ENCODE data around the gene CD6. TPM values are rescaled to one million over a fixed set of nuclear protein-coding genes. Genes with fewer than 3 reads are reported as not detected.
A peak's percentile ranks its signal among the peaks of the same experiment; 100 is the strongest.

Gene CD6
- total and polyA plus RNA-seq, 10 of the 15 experiments (the other 5 are each of a cell fraction or from before 2014, with no cell fraction given), result 0.37 to 17.6 (median 6.2) TPM

DNA sequence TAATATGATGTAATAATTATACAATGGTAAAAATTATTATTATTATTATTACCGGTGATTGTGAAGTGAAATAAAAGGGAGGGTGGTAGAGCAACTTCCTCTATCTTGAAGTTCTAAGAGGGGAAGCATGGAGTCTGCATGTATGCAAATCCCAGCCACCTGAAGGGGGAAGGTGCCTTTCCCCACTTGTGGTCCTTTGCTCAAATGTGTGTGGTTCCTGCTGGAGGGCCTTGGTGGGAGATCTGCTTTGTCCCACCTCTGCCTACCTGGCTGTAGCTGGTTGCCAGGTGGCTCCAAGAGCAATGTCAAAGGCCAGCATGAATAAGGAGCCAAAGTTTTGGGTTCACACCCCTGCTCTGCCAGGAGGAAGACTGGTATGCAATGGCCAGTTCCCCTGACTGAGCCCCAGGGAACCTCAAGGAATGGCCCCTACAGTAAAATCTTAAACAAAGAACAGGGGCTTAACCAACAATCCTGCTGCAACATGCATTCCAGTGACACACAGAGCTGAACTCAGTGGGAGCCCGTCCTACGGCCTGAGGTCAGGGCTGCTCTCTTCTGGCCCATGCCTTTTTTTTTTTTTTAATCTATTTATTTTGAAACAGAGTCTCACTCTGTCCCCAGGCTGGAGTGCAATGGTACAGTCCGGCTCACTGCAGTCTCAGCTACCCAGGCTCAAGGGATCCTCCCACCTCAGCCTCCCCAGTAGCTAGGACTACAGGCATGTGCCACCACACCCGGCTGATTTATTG lies 38.7 kb upstream of the CD6 start:
- ChIA-PET RAD21 (ENCODE audit: unreplicated experiment) (interaction anchor here (1.1 to 1.9 kb wide), 2 partner anchors 17 to 209 kb away, joined by 3 to 14 read pairs; no protein-coding TSS in a partner anchor), SMC1A (ENCODE audit: uncharacterized antibody, unreplicated experiment) (interaction anchor here (1.2 to 2.6 kb wide), 6 partner anchors 12 to 29 kb away, joined by 3 to 19 read pairs (median 4); partner anchors contain the start of gene TMEM109), CTCF (interaction anchor here (1.9 kb wide), 1 partner anchor 33 kb away, joined by 7 read pairs; no protein-coding TSS in a partner anchor), POLR2A (interaction anchor here (0.6 to 1.7 kb wide), 2 partner anchors 22 to 290 kb away, joined by 3 to 5 read pairs; no protein-coding TSS in a partner anchor)
- Histone ChIP-seq H3K4me3 (no peak overlapping the region), H3K27me3 (replicated peaks in 1 of 2; ENCODE audit: control insufficient read depth in 2 of 2, insufficient read depth in 2 of 2, low read length in 1 of 2) (no peaks in the 10 kb centered on the region), H2AFZ (ENCODE audit: control insufficient read depth, low read depth, low read length) (no peak overlapping the region), H3K27ac (ENCODE audit: control insufficient read depth, insufficient read depth) (no peak overlapping the region), H3K9me3 (replicated peaks; ENCODE audit: control insufficient read depth, insufficient read depth, low read length) (no peaks in the 10 kb centered on the region), H4K20me1 (ENCODE audit: control insufficient read depth, insufficient read depth) (no peaks in the 10 kb centered on the region), H3K9ac (ENCODE audit: control insufficient read depth, insufficient read depth, low read length) (no peak overlapping the region), H3K79me2 (ENCODE audit: control insufficient read depth, insufficient read depth, low read length) (no peaks in the 10 kb centered on the region), H3K36me3 (ENCODE audit: control insufficient read depth in 2 of 2, insufficient read depth in 2 of 2, low read length in 1 of 2) (peaks cover 2 to 8% of the 10 kb centered on the region in 2 experiments), H3K4me1 (ENCODE audit: control insufficient read depth, insufficient read depth, low read length) (peaks cover 17% of the 10 kb centered on the region), H3K4me2 (ENCODE audit: control insufficient read depth, insufficient read depth) (peak overlapping the region; percentile 30)
- TF ChIP-seq, protein P1, sequence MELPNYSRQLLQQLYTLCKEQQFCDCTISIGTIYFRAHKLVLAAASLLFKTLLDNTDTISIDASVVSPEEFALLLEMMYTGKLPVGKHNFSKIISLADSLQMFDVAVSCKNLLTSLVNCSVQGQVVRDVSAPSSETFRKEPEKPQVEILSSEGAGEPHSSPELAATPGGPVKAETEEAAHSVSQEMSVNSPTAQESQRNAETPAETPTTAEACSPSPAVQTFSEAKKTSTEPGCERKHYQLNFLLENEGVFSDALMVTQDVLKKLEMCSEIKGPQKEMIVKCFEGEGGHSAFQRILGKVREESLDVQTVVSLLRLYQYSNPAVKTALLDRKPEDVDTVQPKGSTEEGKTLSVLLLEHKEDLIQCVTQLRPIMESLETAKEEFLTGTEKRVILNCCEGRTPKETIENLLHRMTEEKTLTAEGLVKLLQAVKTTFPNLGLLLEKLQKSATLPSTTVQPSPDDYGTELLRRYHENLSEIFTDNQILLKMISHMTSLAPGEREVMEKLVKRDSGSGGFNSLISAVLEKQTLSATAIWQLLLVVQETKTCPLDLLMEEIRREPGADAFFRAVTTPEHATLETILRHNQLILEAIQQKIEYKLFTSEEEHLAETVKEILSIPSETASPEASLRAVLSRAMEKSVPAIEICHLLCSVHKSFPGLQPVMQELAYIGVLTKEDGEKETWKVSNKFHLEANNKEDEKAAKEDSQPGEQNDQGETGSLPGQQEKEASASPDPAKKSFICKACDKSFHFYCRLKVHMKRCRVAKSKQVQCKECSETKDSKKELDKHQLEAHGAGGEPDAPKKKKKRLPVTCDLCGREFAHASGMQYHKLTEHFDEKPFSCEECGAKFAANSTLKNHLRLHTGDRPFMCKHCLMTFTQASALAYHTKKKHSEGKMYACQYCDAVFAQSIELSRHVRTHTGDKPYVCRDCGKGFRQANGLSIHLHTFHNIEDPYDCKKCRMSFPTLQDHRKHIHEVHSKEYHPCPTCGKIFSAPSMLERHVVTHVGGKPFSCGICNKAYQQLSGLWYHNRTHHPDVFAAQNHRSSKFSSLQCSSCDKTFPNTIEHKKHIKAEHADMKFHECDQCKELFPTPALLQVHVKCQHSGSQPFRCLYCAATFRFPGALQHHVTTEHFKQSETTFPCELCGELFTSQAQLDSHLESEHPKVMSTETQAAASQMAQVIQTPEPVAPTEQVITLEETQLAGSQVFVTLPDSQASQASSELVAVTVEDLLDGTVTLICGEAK (IDR thresholded peaks at IDR 0.05; ENCODE audit: borderline replicate concordance), result no peak
- TF ChIP-seq MTA3 (IDR thresholded peaks at IDR 0.05; ENCODE audit: borderline replicate concordance, low read length) (0 out of 2 replicates have a peak, but pooled peaks have one; percentile 12), POU2F2 (IDR thresholded peaks at IDR 0.05; ENCODE audit: borderline replicate concordance, low read depth, low read length) (peak; percentile 82; the same call in 1 of the 3 replicates)
- FAIRE-seq, result no peak
- intact Hi-C loops (cut with micrococcal nuclease; ENCODE audit: unreplicated experiment) (no loop called here), in situ Hi-C loops (cut with MboI) (no loop called here)
- no peak for DNase-seq (ENCODE audit: low read depth, low spot score)
- WGBS (ENCODE audit: insufficient coverage, insufficient replicate concordance, low lambda C conversion rate, missing lambda C conversion rate), result 53% methylated on average over 5 of the region's 5 CpGs
- no TSS peak for BruUV-seq (replicated peaks)
- ATAC-seq, result peak; percentile 14; the same call in 1 of the 3 replicates
